Fibroblast of skin of left quadriceps (primary cell): ENCODE measurements around the gene C17orf67.
A peak's percentile ranks its signal among the peaks of the same experiment; 100 is the strongest.
"Not testable (repeated sequence)": the region's sequence is repeated elsewhere in the genome, so short reads cannot be mapped to it uniquely, and the experiment has no call there.

ENCODE experiments used
- DNase-seq, 2 experiments: peaks; one replicate each; pipeline ENCODE4 v3.0.0-alpha.2; 2013; ENCODE audit warnings: low read depth in 2 of 2

Gene C17orf67

DNA sequence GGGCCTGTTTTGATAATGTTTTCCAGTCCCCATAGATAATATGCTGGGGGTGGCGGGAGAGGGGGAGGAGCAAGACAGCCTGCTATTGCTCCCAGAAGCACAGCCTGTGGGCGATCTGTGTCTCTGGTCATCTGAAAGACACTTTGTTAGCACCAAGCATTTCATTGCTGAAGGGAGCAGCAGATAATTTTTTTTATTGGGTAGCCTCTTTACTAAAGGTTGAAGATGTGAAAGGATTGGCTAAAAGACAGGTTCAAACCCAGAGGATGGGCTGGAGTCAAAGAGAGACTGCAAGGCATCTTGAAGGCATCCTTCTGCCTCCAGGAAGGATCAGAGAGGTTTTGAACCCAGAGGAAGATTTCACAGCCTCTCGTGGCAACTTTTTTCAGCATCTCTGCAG lies 60.6 kb downstream of the C17orf67 start:
- DNase-seq = no peak

DNA sequence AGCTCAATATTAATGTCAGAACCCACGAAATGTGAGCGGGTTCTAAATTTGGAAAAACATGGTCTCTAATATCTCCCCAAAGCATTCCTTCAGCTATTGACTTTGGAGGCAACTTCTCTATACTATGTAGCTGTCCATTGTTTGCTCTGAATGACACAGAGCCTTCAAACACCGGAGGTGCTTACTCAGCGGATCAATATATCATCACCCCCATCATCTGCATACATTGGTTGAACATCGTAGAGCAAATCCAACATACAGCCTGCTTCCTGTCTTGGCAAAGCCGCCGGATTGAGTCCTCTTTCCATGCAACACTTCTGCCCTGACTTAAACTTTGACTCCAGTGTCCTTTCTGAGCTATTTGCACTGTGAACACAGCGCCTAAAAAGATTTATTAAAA lies 61.3 kb downstream of the C17orf67 start:
- no peak for DNase-seq

DNA sequence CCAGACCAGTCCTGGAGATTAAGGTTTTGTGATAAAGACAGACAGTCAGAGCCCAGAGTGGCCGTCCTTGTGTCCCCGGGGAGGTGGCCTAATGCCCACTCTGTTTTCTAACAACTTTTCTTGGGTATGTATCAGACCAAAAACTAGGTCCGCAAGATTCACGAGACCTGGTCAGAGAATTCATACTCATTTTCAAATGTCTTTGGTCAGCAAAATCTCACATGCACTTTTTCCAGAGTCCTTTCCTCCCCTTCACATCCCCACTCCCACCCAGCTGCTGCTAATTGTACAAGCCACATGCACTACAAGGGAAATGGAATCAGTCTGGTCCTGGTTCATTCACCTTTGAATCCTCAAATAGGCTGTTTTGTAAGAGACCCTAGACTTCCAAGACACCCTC lies 61.7 kb downstream of the C17orf67 start:
- no peak for DNase-seq

DNA sequence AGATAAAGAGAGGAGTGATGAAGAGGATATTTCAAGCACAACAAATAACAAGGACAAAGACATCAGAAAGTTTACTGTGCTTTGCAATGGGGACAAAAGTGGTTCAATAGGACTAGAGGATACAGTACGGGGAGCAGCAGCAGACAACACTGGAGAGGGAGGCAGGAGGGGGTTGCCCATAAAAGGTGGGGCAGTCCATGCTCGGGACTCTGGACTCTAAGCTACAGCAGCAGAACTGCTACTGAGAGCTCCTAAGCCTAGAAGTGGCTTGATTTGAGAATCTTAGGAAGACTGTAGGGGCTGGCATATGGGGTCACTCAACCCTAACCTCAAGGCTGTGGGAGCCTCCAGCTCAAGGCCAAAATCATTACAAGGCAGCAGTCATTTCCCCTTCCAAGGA lies 62.2 kb downstream of the C17orf67 start:
- no peak for DNase-seq

DNA sequence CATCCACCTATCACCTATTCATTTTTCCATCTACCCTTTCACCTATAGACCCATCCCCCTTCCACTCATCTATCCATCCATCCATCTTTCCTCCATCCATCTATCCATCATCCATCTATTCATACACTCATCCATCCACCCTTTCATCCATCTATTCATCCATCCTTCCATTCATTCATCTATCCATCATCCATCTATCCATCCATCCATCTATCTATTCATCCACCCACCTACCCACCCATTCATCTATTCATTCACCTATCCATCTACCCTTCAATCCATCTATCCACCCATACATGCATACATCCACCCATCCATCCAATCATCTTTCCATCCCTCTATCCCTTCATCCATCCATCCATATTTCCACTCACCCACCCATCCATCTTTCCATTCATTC lies 63.3 kb downstream of the C17orf67 start:
- DNase-seq = no peak

DNA sequence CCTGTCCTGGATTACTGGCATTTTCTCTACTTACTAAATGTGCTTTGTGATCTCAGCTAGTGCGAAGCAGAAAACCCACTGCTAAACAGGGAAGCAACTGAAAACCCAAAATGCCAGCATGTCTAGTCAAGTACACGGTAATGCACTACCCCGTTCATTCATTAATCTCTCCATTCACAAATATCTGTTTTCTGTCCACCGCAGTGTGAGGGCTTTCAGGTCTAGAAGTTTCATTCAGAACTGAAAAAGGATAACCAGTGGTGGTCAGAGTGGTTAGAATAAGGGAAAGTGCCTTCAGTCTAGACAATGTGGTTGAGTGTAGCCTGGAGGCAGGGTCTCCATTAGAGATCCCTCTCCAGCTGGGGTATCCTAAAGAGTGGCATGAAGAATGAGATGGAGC lies 68.3 kb downstream of the C17orf67 start:
- DNase-seq = no peak

DNA sequence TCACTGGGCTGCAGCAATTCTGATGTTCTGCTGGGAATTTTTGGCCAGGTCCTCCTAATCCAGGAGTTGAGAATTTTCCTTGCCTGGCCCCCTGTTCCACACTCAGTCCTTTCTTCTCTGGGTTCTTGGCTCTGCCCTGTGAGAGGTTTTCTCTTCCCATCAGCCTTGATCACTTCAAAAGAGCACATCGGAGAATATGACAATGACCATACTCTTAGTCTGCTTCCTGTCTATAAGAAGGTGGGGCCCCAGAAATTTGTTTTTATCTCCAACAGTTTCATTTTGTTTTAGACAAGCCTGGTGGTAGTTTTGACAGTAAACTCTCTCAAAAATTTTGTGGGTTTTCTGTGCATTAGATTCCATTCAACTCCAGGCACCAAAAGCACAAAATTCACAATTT lies 70.7 kb downstream of the C17orf67 start:
- no peak for DNase-seq

DNA sequence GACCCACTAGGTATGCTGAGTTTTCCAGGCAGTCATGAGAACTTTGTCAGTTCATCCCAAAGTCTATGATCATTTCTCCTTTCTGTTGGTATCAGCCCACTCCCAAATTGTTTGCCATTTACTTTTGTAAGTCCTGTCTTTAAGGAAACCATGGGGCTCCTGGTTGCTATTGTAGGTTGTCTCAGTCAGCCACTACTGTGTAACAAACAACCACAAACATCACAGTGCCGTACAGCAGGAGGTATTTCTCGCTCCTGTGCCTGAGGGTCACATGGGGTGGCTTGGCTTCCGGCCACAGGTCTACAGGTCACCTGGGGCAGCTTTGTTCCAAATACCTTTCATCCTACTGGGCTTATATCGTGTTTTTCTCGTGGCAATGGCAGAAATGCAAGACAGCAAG lies 71.6 kb downstream of the C17orf67 start:
- no peak for DNase-seq

DNA sequence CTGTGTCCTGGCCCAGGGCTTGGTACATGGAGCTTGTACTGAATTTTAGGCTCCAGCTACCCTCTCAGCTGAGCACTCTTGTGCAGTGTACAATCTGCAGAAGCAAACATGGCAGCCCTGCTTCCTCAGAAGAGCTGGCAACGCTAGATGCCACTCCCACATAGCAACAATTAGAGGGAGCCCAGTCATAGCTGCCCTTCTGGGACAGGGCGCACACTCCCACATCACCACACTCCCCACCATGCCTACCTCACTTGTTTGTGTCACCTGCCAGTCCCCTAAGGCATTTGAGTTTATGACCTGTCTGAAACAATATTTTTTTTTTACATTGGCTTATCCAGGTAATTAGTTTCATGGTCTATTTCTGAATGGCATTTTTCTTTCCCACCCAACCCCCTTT lies 72.3 kb downstream of the C17orf67 start:
- DNase-seq = no peak

DNA sequence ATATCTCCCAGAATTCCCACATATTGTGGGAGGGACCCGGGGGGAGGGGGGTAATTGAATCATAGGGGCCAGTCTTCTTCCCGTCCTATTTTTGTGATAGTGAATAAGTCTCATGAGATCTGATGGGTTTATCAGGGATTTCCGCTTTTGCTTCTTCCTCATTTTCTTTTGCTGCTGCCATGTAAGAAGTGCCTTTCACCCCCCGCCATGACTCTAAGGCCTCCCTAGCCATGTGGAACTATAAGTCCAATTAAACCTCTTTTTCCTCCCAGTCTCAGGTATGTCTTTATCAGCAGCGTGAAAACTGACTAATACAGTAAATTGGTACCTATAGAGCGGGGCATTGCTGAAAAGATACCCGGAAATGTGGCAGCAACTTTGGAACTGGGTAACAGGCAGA lies 76.1 kb downstream of the C17orf67 start:
- not testable (repeated sequence) for DNase-seq

DNA sequence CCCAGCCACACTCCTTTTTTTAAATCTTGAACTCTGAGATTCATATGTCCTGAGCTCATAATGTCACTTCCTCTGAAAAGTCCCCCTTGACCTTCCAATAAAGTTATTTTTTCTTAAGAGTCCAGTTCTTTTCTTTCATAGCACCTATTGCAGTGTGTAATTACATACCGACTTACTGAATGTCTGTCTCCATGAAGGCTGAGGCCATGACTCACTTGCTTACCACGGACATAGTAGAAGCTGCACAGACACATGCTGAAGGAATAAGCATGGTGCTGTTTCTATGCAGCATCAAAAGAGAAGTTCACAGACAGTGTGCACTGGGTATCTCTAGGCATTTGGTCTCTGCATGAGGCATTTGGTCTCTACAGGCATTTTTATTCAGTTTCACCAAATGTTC lies 77.2 kb downstream of the C17orf67 start:
- DNase-seq = peak; percentile 75 to 77

DNA sequence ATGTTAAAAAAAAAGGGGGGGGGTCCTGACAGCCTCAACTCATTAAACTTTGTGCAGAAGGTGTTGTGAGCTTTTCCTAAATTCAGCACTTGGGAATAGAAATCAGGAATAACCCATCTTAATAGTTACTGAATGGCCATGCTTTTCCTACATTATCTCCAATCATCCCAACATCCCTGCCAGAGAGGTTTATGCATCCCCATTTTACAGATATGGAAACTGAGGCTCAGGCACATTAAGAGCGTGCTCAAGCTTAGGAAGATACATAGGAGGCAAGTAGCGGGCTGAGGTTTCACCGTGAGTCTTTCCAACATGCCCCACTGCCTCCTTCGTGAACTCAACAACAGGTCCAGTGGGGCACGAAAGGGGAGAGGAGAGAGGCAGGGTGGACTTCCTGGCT lies 78.4 kb downstream of the C17orf67 start:
- no peak for DNase-seq

DNA sequence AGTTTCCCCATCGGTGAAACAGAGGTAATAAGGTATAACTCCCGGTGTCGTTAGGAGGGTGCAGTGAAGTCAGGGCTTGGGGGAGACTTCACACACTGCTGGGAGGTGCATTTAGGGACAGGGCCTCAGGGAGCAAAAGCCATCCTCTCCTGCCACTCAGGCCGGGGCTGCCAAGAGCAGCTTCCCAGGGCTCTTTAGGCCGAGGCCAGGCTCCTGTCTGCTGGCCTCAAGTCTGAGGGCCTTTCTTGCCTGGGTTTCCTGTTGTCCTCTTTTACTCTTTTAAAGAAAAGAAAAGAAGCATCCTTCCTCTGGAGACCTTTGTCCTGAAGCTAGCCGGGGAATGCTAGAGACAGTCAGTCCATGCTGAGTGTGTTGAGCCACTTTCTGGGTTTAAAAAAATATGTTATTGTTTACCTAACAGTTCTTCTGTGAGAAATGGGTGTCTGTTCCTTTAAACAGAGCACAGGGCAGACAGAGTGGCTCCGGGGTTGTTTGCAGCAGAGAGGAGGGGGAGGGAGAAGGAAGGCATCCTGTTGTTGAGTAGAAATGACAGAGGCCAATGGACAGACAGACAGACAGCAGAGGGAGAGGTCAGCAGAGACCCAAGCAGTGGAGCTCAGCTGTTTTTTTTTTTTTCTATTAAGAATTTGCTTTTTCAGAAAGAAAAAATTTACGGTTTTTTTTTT lies 79.1 kb downstream of the C17orf67 start:
- peak in 1 of 2 experiments; percentile 17 for DNase-seq

DNA sequence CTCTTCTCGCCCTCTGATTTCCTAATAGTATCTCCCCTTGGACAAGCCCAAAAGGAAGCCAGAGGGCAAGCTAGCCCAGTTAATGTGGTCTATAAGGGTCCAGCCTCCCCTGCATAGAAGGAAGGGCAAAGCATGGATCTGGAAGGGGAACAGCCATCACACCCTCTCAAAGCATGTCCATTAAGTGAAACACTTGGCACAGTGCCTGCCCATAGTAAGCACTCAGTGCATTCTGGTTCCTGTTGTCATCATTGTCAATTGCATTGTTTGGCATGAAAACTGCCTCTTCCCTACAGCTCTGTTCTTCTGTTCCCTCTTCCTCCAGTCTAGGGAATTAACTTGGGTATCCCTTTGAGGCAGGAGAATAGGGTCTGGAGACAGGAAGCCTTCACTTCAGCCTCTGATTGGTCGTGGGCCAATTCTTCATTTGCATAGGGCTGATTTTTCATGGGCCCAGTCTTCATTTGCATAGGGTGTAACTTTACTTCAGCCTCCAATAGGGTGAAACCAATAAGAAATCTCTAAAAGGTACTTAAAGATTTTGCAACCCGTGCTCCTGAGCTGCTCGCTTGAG lies 81.4 kb downstream of the C17orf67 start:
- no peak for DNase-seq

DNA sequence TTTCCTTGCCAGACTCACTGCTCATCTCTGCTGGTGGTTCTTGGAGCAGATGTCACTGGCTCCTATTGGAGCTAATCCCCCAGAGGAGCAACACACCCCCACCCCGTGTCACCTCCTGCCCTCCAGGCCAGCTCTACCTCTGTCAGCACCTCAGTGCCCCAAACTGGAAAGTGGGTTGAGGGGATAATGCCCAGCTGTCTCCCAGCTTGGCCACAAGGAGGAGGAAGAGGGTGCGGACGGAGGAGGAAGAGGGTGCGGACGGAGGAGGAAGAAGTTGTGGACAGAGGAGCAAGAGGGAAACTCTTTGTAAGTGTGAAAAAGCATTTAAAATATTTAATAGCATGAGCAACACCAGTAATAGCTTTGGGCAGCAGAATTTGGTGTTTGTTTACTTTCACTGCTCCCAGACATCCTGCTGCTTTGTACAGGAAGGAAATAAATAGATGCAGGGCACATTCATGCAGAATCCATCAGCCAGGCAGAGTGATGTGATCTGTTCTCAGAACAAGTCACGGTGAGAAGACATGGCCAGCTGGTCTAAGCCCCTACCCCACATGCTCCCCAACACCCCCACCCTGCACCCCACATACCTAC lies 82.5 kb downstream of the C17orf67 start:
- DNase-seq = no peak

DNA sequence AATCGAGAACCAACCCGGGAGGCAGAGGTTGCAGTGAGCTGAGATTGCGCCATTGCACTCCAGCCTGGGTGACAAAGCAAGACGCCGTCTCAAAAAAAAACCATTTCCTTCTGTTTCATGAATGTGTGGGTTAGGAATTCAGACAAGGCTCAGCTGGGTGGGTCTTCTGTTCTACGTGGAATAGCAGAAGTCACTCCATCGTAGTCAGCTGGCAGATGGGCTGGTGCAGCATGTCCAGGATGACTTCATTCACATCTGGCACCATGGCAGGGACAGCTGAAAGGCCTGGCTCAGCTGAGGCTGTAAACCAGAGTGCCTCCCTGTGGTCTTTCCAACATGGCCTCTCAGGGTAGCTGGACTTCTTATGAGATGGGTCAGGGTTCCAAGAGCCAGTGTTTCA lies 89.0 kb downstream of the C17orf67 start:
- no peak for DNase-seq

DNA sequence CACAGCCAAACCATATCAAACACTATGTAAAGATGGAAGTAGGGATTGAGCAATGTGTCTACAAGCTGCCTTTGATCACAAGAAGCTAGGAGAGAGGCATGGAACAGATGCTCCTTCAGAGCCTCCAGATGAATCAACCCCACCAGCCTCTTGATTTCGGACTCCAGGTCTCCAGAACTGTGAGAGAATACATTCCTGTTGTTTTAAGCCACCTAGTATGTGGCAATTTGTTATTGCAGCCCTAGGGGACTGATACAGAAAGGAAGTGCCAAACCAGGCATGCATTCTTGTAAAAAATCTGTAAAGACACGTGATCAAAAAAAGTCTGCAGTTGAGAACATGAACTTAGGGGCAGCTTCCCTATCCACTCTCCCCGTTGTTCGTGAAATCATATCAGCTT lies 91.1 kb downstream of the C17orf67 start:
- no peak for DNase-seq
